Endodermal cell (in vitro differentiated cells): ENCODE data around the gene FYN. TPM values are rescaled to one million over a fixed set of nuclear protein-coding genes. Genes with fewer than 3 reads are reported as not detected.

Source experiments
- DNase-seq: peaks from one replicate; pipeline ENCODE4 v3.0.0-alpha.2; 2017
- H3K27ac ChIP-seq: 2 replicates; pipeline ENCODE4 v1.5.1; 2013; ENCODE audit warnings: mild to moderate bottlenecking, low read depth, low read length, moderate library complexity
- H3K27me3 ChIP-seq: 2 replicates; pipeline ENCODE4 v1.6.1; 2013; ENCODE audit warnings: mild to moderate bottlenecking, low read length, moderate library complexity; ENCODE audit not compliant: insufficient read depth, control insufficient read depth, poor library complexity, severe bottlenecking
- H3K36me3 ChIP-seq: 2 replicates; pipeline ENCODE4 v1.7.0; 2013; ENCODE audit warnings: mild to moderate bottlenecking, low read length, moderate library complexity; ENCODE audit not compliant: control insufficient read depth, insufficient read depth
- H3K4me1 ChIP-seq: one replicate; pipeline ENCODE4 v1.7.0; 2013; ENCODE audit warnings: low read length; ENCODE audit not compliant: control insufficient read depth, insufficient read depth
- H3K4me3 ChIP-seq: 2 replicates; pipeline ENCODE4 v1.5.1; 2013; ENCODE audit warnings: mild to moderate bottlenecking, low read length, moderate library complexity
- H3K9ac ChIP-seq: 2 replicates; pipeline ENCODE4 v1.6.1; 2013; ENCODE audit warnings: mild to moderate bottlenecking, low read length, moderate library complexity; ENCODE audit not compliant: poor library complexity, severe bottlenecking; ENCODE audit errors: extremely low read depth
- H3K9me3 ChIP-seq: 2 replicates; pipeline ENCODE4 v1.6.1; 2013; ENCODE audit warnings: mild to moderate bottlenecking, low read length, moderate library complexity; ENCODE audit not compliant: control insufficient read depth
- H3K27ac Mint-ChIP-seq: 2 replicates; pipeline ENCODE4 v1.8.0; 2020; ENCODE audit warnings: mixed read lengths
- H3K27me3 Mint-ChIP-seq: 2 replicates; pipeline ENCODE4 v1.8.0; 2021; ENCODE audit warnings: mild to moderate bottlenecking, mixed read lengths; ENCODE audit not compliant: insufficient read depth
- H3K36me3 Mint-ChIP-seq: 2 replicates; pipeline ENCODE4 v1.8.0; 2020; ENCODE audit warnings: low read depth, mixed read lengths
- H3K4me1 Mint-ChIP-seq: 2 replicates; pipeline ENCODE4 v1.8.0; 2020; ENCODE audit warnings: mixed read lengths
- H3K4me3 Mint-ChIP-seq: 2 replicates; pipeline ENCODE4 v1.8.0; 2020; ENCODE audit warnings: mild to moderate bottlenecking, moderate library complexity, mixed read lengths
- H3K9me3 Mint-ChIP-seq: 2 replicates; pipeline ENCODE4 v1.8.0; 2020; ENCODE audit warnings: mild to moderate bottlenecking, mixed read lengths
- WGBS, 2 experiments: methylation state at CpG; one replicate each; pipeline versions ENCODE4 v1.1.5 to v1.1.7; 2013; ENCODE audit warnings: missing lambda C conversion rate in 2 of 2, mixed read lengths in 1 of 2; ENCODE audit not compliant: insufficient coverage in 1 of 2, insufficient read length in 1 of 2; 5-methylcytosine and 5-hydroxymethylcytosine counted together
- total RNA-seq, 2 donors: library from RNA; stranded (reverse); fragmentation: NEBNext Ultra II Directional in 1 of 2; extraction: Animal tissue kit (Norgen Biotek cat#: 25700) in 1 of 2; gene quantifications; 2 replicates in 1 of 2; 3 replicates in 1 of 2; pipeline ENCODE4 v1.2.1, GENCODE V29; 2021
- TF ChIP-seq, protein P1 (sequence below): fragments of 200-600 bp; sonication (generic); conservative IDR thresholded peaks from 2 replicates; pipeline ENCODE4 v1.5.0; 2021; ENCODE audit warnings: antibody characterized with exemption, mild to moderate bottlenecking

The FYN gene
- total RNA-seq, 2 donors from 2014 or later, result 70.0 to 96.4 TPM

DNA sequence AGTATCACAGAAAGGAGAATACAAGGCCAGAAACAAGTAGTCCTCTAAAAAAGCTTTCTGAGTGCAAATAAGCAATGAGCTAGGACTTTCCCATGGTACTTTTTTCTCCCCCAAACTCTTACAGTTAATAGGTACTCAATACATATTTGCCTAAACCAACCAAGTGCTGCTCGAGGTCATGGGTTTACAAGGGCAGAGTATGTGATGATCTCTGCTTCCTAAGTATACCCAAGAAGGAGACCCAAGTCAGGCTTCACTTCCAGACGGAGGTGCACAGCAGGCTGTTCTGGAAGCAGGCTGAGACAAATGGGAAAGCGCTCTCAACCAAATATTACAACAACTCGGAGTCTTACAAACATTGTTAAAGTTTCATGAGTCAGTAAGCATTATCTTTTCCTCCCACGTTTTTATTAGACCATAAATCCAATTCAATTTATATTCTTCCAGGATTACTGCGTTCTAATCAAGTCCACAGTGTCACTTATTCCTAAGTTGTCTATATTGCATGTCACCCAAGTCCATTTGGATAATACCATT lies 8.1 kb downstream of the FYN start:
- no peak for DNase-seq
- Mint-ChIP-seq H3K4me1 (peaks cover 51% of the 10 kb centered on the region), H3K9me3 (peaks cover 8% of the 10 kb centered on the region), H3K27me3 (no peaks in the 10 kb centered on the region), H3K27ac (no peak overlapping the region), H3K36me3 (peaks cover 4% of the 10 kb centered on the region), H3K4me3 (no peak overlapping the region)
- TF ChIP-seq, protein P1, sequence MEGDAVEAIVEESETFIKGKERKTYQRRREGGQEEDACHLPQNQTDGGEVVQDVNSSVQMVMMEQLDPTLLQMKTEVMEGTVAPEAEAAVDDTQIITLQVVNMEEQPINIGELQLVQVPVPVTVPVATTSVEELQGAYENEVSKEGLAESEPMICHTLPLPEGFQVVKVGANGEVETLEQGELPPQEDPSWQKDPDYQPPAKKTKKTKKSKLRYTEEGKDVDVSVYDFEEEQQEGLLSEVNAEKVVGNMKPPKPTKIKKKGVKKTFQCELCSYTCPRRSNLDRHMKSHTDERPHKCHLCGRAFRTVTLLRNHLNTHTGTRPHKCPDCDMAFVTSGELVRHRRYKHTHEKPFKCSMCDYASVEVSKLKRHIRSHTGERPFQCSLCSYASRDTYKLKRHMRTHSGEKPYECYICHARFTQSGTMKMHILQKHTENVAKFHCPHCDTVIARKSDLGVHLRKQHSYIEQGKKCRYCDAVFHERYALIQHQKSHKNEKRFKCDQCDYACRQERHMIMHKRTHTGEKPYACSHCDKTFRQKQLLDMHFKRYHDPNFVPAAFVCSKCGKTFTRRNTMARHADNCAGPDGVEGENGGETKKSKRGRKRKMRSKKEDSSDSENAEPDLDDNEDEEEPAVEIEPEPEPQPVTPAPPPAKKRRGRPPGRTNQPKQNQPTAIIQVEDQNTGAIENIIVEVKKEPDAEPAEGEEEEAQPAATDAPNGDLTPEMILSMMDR, result no peak
- 81 to 91% methylated on average over 6 of the region's 6 CpGs for whole genome bisulfite sequencing, 2 experiments
- Histone ChIP-seq H3K4me3 (no peak overlapping the region), H3K36me3 (peaks cover 9% of the 10 kb centered on the region), H3K27me3 (no peaks in the 10 kb centered on the region), H3K9me3 (peaks cover 15% of the 10 kb centered on the region), H3K9ac (no peak overlapping the region), H3K27ac (no peak overlapping the region), H3K4me1 (no peaks in the 10 kb centered on the region)

DNA sequence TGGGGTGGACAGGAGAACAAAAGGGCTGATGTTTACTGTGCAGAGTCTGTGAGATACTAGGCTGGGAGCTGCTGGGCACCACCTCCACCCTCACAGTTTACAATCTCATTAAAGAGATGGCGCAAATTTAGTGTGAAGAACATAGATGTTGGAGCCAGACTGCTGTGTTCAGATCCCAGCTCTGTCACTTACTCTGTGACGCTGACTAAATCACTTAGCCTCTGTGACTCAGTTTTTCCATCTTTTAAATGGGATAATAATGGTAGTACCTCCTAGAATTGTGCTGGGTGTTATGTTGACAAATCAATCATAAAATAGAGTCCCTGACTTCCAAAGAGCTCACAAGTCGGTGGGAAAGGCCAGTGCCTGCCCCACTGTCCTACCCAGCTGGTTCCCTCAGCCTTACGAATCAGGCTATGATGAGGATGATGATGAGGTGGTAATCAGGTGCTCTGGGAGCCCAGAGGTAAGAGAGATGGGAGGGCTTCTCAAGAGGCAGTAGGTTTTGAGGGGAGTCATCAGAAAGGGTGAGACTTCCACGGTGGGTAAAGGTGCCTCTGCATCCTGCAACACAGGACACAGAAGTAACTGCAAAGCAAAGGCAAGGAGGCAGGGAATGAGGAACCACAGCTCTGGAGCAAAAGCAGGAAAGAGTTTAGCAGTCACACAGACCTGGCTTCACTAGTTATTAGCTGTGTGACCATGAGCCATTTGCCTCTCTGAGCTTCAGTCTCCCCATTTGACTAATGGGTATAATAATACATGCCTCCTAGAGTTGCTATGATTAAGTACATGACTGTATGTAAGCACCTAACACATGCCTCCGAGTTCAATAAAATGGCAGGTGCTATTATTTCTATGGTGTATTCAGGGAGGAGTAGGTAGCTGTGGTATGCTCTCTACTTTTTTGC lies 8.9 kb downstream of the FYN start:
- H3K27ac Mint-ChIP-seq, result peak overlapping the region; percentile 19
- peaks cover 6% of the 10 kb centered on the region for H3K36me3 ChIP-seq
- H3K36me3 Mint-ChIP-seq, result peaks cover 2% of the 10 kb centered on the region
- TF ChIP-seq, protein P1, result no peak
- WGBS, 2 experiments, result 93 to 95% methylated on average over 4 to 6 of the region's 6 CpGs
- no peak for DNase-seq
- H3K4me3 Mint-ChIP-seq, result no peak overlapping the region
- peaks cover under 1% of the 10 kb centered on the region for H3K9me3 Mint-ChIP-seq
- H3K4me3 ChIP-seq, result no peak overlapping the region
- no peaks in the 10 kb centered on the region for H3K27me3 ChIP-seq
- peaks cover 8% of the 10 kb centered on the region for H3K9me3 ChIP-seq
- peaks cover 49% of the 10 kb centered on the region for H3K4me1 Mint-ChIP-seq
- H3K27ac ChIP-seq, result no peak overlapping the region
- no peak overlapping the region for H3K9ac ChIP-seq
- no peaks in the 10 kb centered on the region for H3K27me3 Mint-ChIP-seq
- H3K4me1 ChIP-seq, result no peaks in the 10 kb centered on the region

DNA sequence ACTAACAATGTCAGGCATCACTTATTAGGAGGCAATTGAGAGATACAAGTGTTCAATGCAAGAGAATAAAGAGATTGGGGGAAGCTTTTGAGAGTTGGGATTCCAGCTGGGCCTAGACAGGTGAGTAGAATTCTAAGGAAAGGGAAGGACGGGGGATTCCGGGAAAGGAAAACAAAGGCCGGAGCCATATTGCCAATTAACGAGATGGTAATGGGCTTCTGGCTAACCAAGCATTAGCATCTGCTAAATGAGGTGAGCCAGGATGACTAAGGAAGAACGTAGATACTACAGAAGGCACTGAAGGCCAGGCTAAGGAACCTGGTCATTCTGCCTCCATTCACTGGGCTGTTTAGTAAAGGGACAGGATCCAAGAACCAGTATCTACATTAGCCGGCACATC lies 10.5 kb downstream of the FYN start:
- Mint-ChIP-seq H3K4me3 (no peak overlapping the region), H3K27me3 (no peaks in the 10 kb centered on the region), H3K9me3 (no peaks in the 10 kb centered on the region), H3K36me3 (no peaks in the 10 kb centered on the region), H3K27ac (peak overlapping the region; percentile 60), H3K4me1 (peaks cover 45% of the 10 kb centered on the region)
- TF ChIP-seq, protein P1, result no peak
- H3K4me1 ChIP-seq, result no peaks in the 10 kb centered on the region
- no peak overlapping the region for H3K27ac ChIP-seq
- no peaks in the 10 kb centered on the region for H3K27me3 ChIP-seq
- H3K36me3 ChIP-seq, result no peaks in the 10 kb centered on the region
- H3K9me3 ChIP-seq, result no peaks in the 10 kb centered on the region
- 83 to 86% methylated on average over 5 to 6 of the region's 6 CpGs for WGBS, 2 experiments
- no peak overlapping the region for H3K4me3 ChIP-seq
- H3K9ac ChIP-seq, result no peak overlapping the region
- no peak for DNase-seq
